ENCODE measurements around the gene OR2AJ1. TPM values are rescaled to one million over a fixed set of nuclear protein-coding genes. Genes with fewer than 3 reads are reported as not detected.

OR2AJ1 gene
- total RNA-seq, 1 experiment from 2014 or later: not detected

GRCh38 chr1:247908766-247909165 lies 15.9 kb upstream of the OR2AJ1 start:
- no peaks in the 10 kb centered on the region for H3K27me3 Mint-ChIP-seq (ENCODE audit: insufficient read depth, unreplicated experiment)
- H3K9me3 Mint-ChIP-seq (ENCODE audit: unreplicated experiment): peaks cover 24% of the 10 kb centered on the region
- no peaks in the 10 kb centered on the region for H3K36me3 Mint-ChIP-seq (ENCODE audit: insufficient read depth, unreplicated experiment)
- BruUV-seq (replicated peaks): no TSS peak
- no peaks in the 10 kb centered on the region for H3K27me3 ChIP-seq (replicated peaks; ENCODE audit: control insufficient read depth, insufficient read depth, low read length)
- CTCF ChIA-PET: no interaction called here
- no peak overlapping the region for H3K27ac Mint-ChIP-seq (ENCODE audit: unreplicated experiment)
- no peak overlapping the region for H3K4me3 Mint-ChIP-seq (ENCODE audit: unreplicated experiment)
- no peaks in the 10 kb centered on the region for H3K4me1 Mint-ChIP-seq (ENCODE audit: low read depth, unreplicated experiment)
- H3K36me3 ChIP-seq (ENCODE audit: control insufficient read depth, insufficient read depth, low read length): no peaks in the 10 kb centered on the region
- POLR2A ChIA-PET: no interaction called here
- H3K4me1 ChIP-seq: no peaks in the 10 kb centered on the region
- DNase-seq: no peak
- no peaks in the 10 kb centered on the region for H3K9me3 ChIP-seq
- H3K4me3 ChIP-seq (ENCODE audit: low read depth, low read length): no peak overlapping the region
- intact Hi-C loops (cut with micrococcal nuclease; ENCODE audit: unreplicated experiment): no loop called here
- no peak for TF ChIP-seq CTCF (IDR thresholded peaks at IDR 0.05; ENCODE audit: insufficient read depth in 1 of 2, low read depth in 1 of 2, low read length in 1 of 2, severe bottlenecking in 1 of 2, unreplicated experiment in 1 of 2)

- Mint-ChIP-seq H3K36me3 (ENCODE audit: insufficient read depth, unreplicated experiment) (no peaks in the 10 kb centered on the region), H3K27me3 (ENCODE audit: insufficient read depth, unreplicated experiment) (no peaks in the 10 kb centered on the region), H3K27ac (ENCODE audit: unreplicated experiment) (no peak overlapping the region), H3K4me3 (ENCODE audit: unreplicated experiment) (no peak overlapping the region), H3K9me3 (ENCODE audit: unreplicated experiment) (no peaks in the 10 kb centered on the region), H3K4me1 (ENCODE audit: low read depth, unreplicated experiment) (no peaks in the 10 kb centered on the region)
- intact Hi-C loops (cut with micrococcal nuclease; ENCODE audit: unreplicated experiment): no loop called here
- H3K27me3 ChIP-seq (replicated peaks; ENCODE audit: control insufficient read depth, insufficient read depth, low read length): no peaks in the 10 kb centered on the region
- CTCF ChIA-PET: no interaction called here
- H3K4me1 ChIP-seq: no peaks in the 10 kb centered on the region
- BruUV-seq (replicated peaks): no TSS peak
- H3K4me3 ChIP-seq (ENCODE audit: low read depth, low read length): no peak overlapping the region
- no peaks in the 10 kb centered on the region for H3K36me3 ChIP-seq (ENCODE audit: control insufficient read depth, insufficient read depth, low read length)
- no peak for DNase-seq
- no peaks in the 10 kb centered on the region for H3K9me3 ChIP-seq
- POLR2A ChIA-PET: no interaction called here
- TF ChIP-seq CTCF (IDR thresholded peaks at IDR 0.05; ENCODE audit: insufficient read depth in 1 of 2, low read depth in 1 of 2, low read length in 1 of 2, severe bottlenecking in 1 of 2, unreplicated experiment in 1 of 2): no peak
Observed at GRCh38 chr1:247913786-247914185, 10.9 kb upstream of the OR2AJ1 start.

- H3K36me3 Mint-ChIP-seq (ENCODE audit: insufficient read depth, unreplicated experiment): no peaks in the 10 kb centered on the region
- BruUV-seq (replicated peaks): no TSS peak
- TF ChIP-seq CTCF (IDR thresholded peaks at IDR 0.05; ENCODE audit: insufficient read depth in 1 of 2, low read depth in 1 of 2, low read length in 1 of 2, severe bottlenecking in 1 of 2, unreplicated experiment in 1 of 2): no peak
- no peak overlapping the region for H3K27ac Mint-ChIP-seq (ENCODE audit: unreplicated experiment)
- no peak overlapping the region for H3K4me3 ChIP-seq (ENCODE audit: low read depth, low read length)
- no peaks in the 10 kb centered on the region for H3K4me1 Mint-ChIP-seq (ENCODE audit: low read depth, unreplicated experiment)
- no peaks in the 10 kb centered on the region for H3K27me3 Mint-ChIP-seq (ENCODE audit: insufficient read depth, unreplicated experiment)
- ChIA-PET CTCF (no interaction called here), POLR2A (no interaction called here)
- H3K4me3 Mint-ChIP-seq (ENCODE audit: unreplicated experiment): no peak overlapping the region
- no peaks in the 10 kb centered on the region for H3K4me1 ChIP-seq
- H3K27me3 ChIP-seq (replicated peaks; ENCODE audit: control insufficient read depth, insufficient read depth, low read length): no peaks in the 10 kb centered on the region
- DNase-seq: no peak
- H3K9me3 Mint-ChIP-seq (ENCODE audit: unreplicated experiment): no peaks in the 10 kb centered on the region
- intact Hi-C loops (cut with micrococcal nuclease; ENCODE audit: unreplicated experiment): no loop called here
- no peaks in the 10 kb centered on the region for H3K36me3 ChIP-seq (ENCODE audit: control insufficient read depth, insufficient read depth, low read length)
- no peaks in the 10 kb centered on the region for H3K9me3 ChIP-seq
Observed at GRCh38 chr1:247914941-247915662, 9.6 kb upstream of the OR2AJ1 start.
